C4-2B (cell line): ENCODE data around the gene NEMP1.

Source experiments
- CTCF ChIP-seq: fragments of 450-650 bp; conservative IDR thresholded peaks from 2 replicates; pipeline ENCODE4 v1.5.1; 2017; ENCODE audit warnings: mild to moderate bottlenecking
- ZFX ChIP-seq: fragments of 450-650 bp; IDR thresholded peaks from 2 replicates; pipeline ENCODE4 v1.6.1; 2017

GRCh38 chr12:57085999-57086492 is 7.5 kb upstream of the NEMP1 start:
- TF ChIP-seq CTCF, result no peak
- TF ChIP-seq ZFX, result no peak
